Measurements from ENCODE around the gene CRTAP.
"Not testable (repeated sequence)": the region's sequence is repeated elsewhere in the genome, so short reads cannot be mapped to it uniquely, and the experiment has no call there.

CRTAP gene

DNA sequence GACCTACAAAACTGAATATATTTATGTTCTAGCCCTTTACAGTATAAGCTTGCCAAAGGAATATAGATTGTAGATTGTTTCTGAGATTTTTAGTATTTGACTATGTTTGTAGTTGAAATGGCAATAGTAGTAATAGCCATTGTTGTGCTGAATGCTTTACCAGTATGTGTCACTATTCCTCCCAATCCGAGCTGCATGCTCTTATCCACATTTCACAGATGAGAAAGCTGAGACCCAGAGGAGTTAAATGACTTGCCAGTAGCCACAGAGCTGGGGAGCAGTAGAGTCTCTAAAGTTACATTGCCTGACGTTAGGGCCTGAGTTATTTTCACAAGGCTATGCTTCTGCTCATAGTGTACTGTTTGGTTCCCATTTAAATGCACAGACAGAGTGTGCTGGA is 13.6 kb upstream of the CRTAP start:
- DNase-seq = no peak

DNA sequence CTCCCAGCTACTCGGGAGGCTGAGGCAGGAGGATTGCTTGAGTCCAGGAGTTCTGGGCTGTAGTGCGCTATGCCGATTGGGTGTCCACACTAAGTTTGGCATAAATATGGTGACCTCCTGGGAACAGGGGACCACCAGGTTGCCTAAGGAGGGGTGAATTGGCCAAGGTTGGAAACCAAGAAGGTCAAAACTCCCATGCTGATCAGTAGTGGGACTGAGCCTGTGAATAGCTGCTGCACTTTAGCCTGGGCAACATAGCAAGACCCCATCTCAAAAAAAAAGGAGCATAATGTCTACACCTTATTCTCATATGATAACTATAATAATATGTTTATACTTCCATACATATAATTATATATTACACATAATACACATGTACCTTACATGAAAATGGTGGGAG is 10.8 kb upstream of the CRTAP start:
- no peak for DNase-seq

DNA sequence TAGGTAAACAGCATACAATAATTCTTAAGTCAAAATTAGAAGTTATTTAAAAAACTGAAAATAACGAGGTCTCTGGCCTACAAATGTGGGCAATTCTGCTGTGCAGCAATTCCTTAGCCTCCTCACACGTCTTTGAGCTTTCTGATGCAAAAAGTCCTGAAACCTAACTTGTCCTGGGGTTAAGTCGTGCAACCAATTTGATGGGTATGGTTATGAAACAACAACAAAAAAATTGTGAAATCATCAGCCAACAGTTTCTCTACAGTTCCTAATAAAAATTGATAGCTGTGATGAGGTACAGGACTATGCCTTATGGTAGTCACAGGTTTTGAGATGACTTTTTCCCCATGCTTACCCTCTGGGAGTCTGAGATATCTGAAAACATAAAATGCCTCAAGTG is 10.3 kb upstream of the CRTAP start:
- no peak for DNase-seq

DNA sequence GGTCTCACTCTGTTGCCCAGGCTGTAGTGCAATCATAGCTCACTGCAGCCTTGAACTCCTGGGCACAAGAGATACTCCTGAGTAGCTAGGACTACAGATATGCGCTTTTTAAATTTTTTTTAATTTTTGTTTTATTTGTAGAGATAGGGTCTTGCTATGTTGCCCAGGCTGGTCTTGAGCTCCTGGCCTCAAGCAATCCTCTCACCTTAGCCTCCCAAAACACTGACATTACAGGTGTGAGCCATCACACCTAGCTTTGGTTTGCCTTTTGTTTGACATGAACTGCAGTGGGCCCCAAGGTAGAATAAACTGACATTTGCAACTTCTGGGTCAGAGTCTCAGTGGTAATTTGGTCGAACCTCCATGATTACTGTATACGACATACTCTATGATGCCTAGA is 9.0 kb upstream of the CRTAP start:
- DNase-seq = no peak

GRCh38 chr3:33105341-33105948 is 8.4 kb upstream of the CRTAP start:
- no peak for DNase-seq

- not testable (repeated sequence) for DNase-seq
Measured at GRCh38 chr3:33106854-33107253, 7.0 kb upstream of the CRTAP start.

GRCh38 chr3:33111581-33111980 is 2.2 kb upstream of the CRTAP start:
- no peak for DNase-seq

- no peak for DNase-seq
Measured at GRCh38 chr3:33114622-33115023, 809 bp downstream of the CRTAP start.

- peak; percentile 88 for DNase-seq
Measured at GRCh38 chr3:33115024-33115768, 1.4 kb downstream of the CRTAP start.

DNA sequence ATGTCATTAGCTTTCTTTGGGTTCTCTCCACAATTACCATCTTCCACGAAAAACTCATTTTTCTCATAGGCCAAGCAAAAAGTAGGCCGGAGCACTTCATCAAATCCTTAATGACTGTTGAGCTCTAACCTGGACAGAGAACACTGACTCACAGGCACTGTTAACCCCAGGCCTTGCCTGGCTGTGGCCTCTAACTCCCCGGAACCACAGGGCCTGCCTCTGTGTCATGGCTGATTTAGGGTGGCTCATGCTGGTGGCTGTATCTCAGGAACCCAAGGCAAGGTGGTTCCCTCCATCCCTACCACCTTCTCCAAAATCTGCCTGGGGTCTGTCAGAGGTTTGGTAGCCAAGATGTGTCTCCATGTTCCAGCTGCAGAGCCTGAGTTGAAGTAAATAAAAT is 3.6 kb downstream of the CRTAP start:
- no peak for DNase-seq

GRCh38 chr3:33119891-33120290 is 6.1 kb downstream of the CRTAP start:
- DNase-seq = no peak

- DNase-seq = no peak
Measured at GRCh38 chr3:33122991-33123390, 9.2 kb downstream of the CRTAP start.

- no peak for DNase-seq
Measured at GRCh38 chr3:33124638-33125037, 10.8 kb downstream of the CRTAP start.

GRCh38 chr3:33125840-33126239 is 12.0 kb downstream of the CRTAP start:
- no peak for DNase-seq

GRCh38 chr3:33128706-33129105 is 14.9 kb downstream of the CRTAP start:
- no peak for DNase-seq

GRCh38 chr3:33130144-33130543 is 16.3 kb downstream of the CRTAP start:
- no peak for DNase-seq

DNA sequence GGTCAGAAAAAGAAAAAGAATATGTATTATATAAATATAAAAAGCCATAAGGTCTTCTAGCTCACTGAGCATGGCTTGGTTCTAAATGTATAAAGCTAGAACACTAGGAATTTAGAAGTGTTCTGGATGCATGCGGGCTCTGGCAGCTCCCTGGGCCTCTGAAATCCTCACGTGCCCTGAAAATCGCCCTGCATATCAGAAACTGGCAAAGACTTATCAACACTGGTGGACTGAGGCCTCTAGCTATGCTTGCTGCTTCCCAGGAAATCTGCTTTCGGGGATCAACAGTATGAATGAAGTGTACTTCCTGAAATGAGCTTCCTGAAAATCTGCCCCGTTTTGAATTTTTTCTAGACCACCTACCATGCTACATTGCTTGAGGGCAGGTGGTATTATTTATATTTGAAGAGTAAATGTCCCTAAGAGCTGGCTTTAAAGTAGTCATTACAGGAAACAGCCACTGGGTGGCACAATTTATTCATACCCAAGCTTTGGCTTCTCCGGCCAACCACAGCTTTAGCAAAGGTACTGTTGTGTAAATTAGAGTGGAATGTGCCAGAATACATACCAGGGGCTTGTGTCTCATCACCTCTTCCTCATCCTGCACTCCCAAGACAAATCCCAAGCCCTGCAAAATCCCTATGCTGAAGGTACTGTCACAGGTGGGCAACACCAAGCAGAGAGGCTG is 17.7 kb downstream of the CRTAP start:
- DNase-seq = peak; percentile 76

GRCh38 chr3:33132019-33132360 is 18.2 kb downstream of the CRTAP start:
- no peak for DNase-seq

GRCh38 chr3:33134026-33134625 is 20.3 kb downstream of the CRTAP start:
- DNase-seq = peak; percentile 31

DNA sequence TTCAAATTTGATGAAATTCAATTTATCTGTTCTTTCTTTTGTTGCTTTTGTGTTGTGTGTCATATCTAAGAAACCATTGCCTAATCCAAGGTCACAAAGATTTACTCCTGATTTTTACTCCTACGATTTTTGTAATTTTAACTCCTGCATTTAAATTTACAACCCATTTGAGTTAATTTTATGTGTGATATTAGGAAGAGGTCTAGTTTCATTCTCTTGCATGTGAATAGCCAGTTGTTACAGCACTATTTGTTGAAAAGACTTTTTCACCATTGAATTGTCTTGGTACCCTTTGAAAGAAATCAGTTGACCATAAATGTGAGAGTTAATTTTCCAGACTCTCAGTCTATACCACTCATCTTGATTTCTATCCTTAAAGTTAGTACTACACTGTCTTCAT is 23.9 kb downstream of the CRTAP start:
- DNase-seq = no peak

DNA sequence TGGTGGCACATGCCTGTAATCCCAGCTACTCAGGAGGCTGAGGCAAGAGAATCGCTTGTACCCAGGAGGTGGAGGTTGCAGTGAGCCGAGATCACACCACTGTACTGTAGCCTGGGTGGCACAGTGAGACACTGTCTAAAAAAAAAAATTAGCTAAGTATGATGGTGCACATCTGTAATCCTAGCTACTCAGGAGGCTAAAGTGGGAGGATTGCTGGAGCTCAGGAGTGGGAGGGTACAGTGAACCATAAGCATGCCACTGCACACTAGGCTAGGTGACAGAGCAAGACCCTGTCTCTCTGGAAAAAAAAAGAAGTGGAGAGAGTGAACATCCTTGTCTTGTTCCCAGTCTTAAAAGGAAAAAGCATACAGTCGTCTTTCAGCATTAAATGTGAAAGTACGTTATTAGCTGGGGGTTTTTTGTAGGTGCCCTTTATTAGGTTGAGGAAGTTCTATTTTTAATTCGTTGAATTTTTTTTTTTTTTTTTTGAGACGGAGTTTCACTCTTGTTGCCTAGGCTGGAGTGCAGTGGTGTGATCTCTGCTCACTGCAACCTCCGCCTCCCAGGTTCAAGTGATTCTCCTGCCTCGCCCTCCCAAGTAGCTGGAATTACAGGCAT is 25.3 kb downstream of the CRTAP start:
- not testable (repeated sequence) for DNase-seq

DNA sequence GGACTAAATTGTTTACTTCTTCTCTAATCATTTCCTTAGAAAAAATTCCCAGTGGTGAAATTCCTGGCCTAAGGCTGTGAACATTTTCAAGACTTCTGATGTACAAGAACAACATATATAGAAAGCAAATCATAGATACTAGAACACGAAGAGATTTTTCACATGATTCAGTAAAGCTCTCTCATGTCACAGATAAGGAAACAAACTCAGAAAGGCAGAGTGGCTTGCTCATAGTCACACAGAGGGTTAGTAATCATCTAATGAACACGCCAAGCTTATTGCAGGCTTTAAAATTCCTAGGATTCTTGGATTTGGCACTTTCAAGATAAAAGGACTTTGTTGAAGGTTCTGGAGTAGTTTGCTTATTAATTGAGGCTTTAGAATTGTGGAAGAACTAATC is 26.2 kb downstream of the CRTAP start:
- peak; percentile 24 for DNase-seq

GRCh38 chr3:33141006-33141405 is 27.2 kb downstream of the CRTAP start:
- no peak for DNase-seq

GRCh38 chr3:33144433-33144832 is 30.6 kb downstream of the CRTAP start:
- no peak for DNase-seq

Data from EL (cell line).